ENCODE data around the gene LMNA. TPM values are rescaled to one million over a fixed set of nuclear protein-coding genes. Genes with fewer than 3 reads are reported as not detected.
A peak's percentile ranks its signal among the peaks of the same experiment; 100 is the strongest.

LMNA gene
- total RNA-seq, 1 experiment from 2014 or later: 68.8 TPM

- Mint-ChIP-seq H3K4me3 (no peak overlapping the region), H3K4me1 (peaks cover 29% of the 10 kb centered on the region), H3K27me3 (ENCODE audit: low read depth) (no peaks in the 10 kb centered on the region), H3K27ac (no peak overlapping the region), H3K36me3 (peaks cover 8% of the 10 kb centered on the region), H3K9me3 (no peaks in the 10 kb centered on the region)
- CTCF ChIA-PET: interaction anchor here (0.6 to 29.6 kb wide), 17 partner anchors 8 to 295 kb away, joined by 3 to 1176 read pairs (median 5); partner anchors contain the start of genes ARHGEF2, LMNA, MEX3A and PMF1
- DNase-seq (ENCODE audit: low spot score): no peak
- ATAC-seq: peak; percentile 13
- POLR2A ChIA-PET: interaction anchor here (0.6 kb wide), 1 partner anchor 23 kb away, joined by 3 read pairs; no protein-coding TSS in a partner anchor
- no peak for TF ChIP-seq FOXP1 (CRISPR knock-in tag; IDR thresholded peaks at IDR 0.05; ENCODE audit: borderline replicate concordance)
- TF ChIP-seq KAT7 (CRISPR knock-in tag; IDR thresholded peaks at IDR 0.05; ENCODE audit: borderline replicate concordance): no peak
- TF ChIP-seq ZNF263 (CRISPR knock-in tag; IDR thresholded peaks at IDR 0.05; ENCODE audit: low read depth): no peak
- TF ChIP-seq HMGXB4 (CRISPR knock-in tag; IDR thresholded peaks at IDR 0.05): no peak
- TF ChIP-seq IRF1 (CRISPR knock-in tag; IDR thresholded peaks at IDR 0.05): no peak
- no peak for TF ChIP-seq E2F4 (CRISPR knock-in tag; IDR thresholded peaks at IDR 0.05; ENCODE audit: borderline replicate concordance, low read depth)
- TF ChIP-seq CDX4 (CRISPR knock-in tag; IDR thresholded peaks at IDR 0.05; ENCODE audit: borderline replicate concordance): no peak
- TF ChIP-seq NFATC4 (CRISPR knock-in tag; IDR thresholded peaks at IDR 0.05): no peak
- TF ChIP-seq USF1 (CRISPR knock-in tag; IDR thresholded peaks at IDR 0.05): no peak
- TF ChIP-seq JAZF1 (CRISPR knock-in tag; IDR thresholded peaks at IDR 0.05): no peak
- no peak for TF ChIP-seq NFE2L1 (CRISPR knock-in tag; IDR thresholded peaks at IDR 0.05)
- TF ChIP-seq ATF2 (CRISPR knock-in tag; IDR thresholded peaks at IDR 0.05; ENCODE audit: borderline replicate concordance, low read depth): no peak
- no peak for TF ChIP-seq PREB (CRISPR knock-in tag; IDR thresholded peaks at IDR 0.05; ENCODE audit: borderline replicate concordance)
Observed at GRCh38 chr1:156090138-156090839, 24.2 kb upstream of the LMNA start.

- peak; percentile 96 for DNase-seq (ENCODE audit: low spot score)
- Mint-ChIP-seq H3K4me1 (peaks cover 27% of the 10 kb centered on the region), H3K36me3 (peaks cover 8% of the 10 kb centered on the region), H3K27me3 (ENCODE audit: low read depth) (no peaks in the 10 kb centered on the region), H3K9me3 (no peaks in the 10 kb centered on the region), H3K27ac (no peak overlapping the region), H3K4me3 (no peak overlapping the region)
- peak; percentile 92 for ATAC-seq
- ChIA-PET CTCF (interaction anchor here (1.0 to 29.6 kb wide), 14 partner anchors 8 to 192 kb away, joined by 3 to 1176 read pairs (median 6); partner anchors contain the start of genes LMNA, MEX3A, PMF1 and RAB25), POLR2A (interaction anchor here (0.6 kb wide), 1 partner anchor 22 kb away, joined by 3 read pairs; no protein-coding TSS in a partner anchor)
- TF ChIP-seq TCF7 (CRISPR knock-in tag; IDR thresholded peaks at IDR 0.05; ENCODE audit: low read depth) (no peak), ARID4B (CRISPR knock-in tag; IDR thresholded peaks at IDR 0.05; ENCODE audit: borderline replicate concordance) (no peak), NFYB (CRISPR knock-in tag; conservative IDR thresholded peaks at IDR 0.05; ENCODE audit: low read depth) (no peak), ZMAT4 (CRISPR knock-in tag; IDR thresholded peaks at IDR 0.05) (no peak), HMGA2 (CRISPR knock-in tag; IDR thresholded peaks at IDR 0.05) (no peak)
Observed at GRCh38 chr1:156090840-156091188, 23.7 kb upstream of the LMNA start.
